Tibial nerve (tissue), 3 donors: ENCODE measurements around the gene FBXO27.

Source experiments
- CTCF ChIP-seq, 5 experiments: fragments of 200-600 bp in 3 of 5; fragments of 450-650 bp in 2 of 5; sonication (generic) in 3 of 5; IDR thresholded peaks; one replicate each; pipeline ENCODE4 v1.5.1; 2016 to 2019; ENCODE audit warnings: antibody characterized with exemption in 5 of 5, mild to moderate bottlenecking in 3 of 5, moderate library complexity in 2 of 5
- POLR2A ChIP-seq, 2 donors: fragments of 450-650 bp; IDR thresholded peaks; one replicate each; pipeline ENCODE4 v1.6.1; 2017; ENCODE audit warnings: antibody characterized with exemption in 2 of 2, mild to moderate bottlenecking in 2 of 2, moderate library complexity in 2 of 2

DNA sequence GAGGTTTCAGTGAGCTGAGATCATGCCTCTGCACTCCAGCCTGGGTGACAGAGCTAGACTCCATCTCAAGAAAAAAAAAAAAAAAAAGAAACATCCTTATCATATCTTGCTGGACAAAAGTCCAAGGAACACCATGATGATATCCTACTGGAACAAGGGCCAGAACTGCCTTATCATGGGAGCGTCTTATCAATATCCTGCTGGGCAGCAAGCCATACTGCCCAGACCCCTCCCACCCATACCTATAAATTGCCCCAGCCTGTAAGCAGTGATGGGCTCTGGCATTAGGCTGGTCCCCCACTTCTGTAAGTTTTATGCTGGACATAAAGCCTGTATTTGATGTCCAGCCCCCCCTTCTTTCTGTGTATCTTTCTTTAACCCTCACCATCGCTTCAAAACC, 14.7 kb upstream of the FBXO27 start:
- TF ChIP-seq CTCF (IDR thresholded peaks at IDR 0.05) = no peak
- no peak for TF ChIP-seq POLR2A (IDR thresholded peaks at IDR 0.05)
